Measurements from ENCODE around the gene SUMO3. TPM values are rescaled to one million over a fixed set of nuclear protein-coding genes. Genes with fewer than 3 reads are reported as not detected.

Gene SUMO3
- total and polyA plus RNA-seq, 3 donors from 2014 or later = 69.9 to 93.0 (median 87.9) TPM

DNA sequence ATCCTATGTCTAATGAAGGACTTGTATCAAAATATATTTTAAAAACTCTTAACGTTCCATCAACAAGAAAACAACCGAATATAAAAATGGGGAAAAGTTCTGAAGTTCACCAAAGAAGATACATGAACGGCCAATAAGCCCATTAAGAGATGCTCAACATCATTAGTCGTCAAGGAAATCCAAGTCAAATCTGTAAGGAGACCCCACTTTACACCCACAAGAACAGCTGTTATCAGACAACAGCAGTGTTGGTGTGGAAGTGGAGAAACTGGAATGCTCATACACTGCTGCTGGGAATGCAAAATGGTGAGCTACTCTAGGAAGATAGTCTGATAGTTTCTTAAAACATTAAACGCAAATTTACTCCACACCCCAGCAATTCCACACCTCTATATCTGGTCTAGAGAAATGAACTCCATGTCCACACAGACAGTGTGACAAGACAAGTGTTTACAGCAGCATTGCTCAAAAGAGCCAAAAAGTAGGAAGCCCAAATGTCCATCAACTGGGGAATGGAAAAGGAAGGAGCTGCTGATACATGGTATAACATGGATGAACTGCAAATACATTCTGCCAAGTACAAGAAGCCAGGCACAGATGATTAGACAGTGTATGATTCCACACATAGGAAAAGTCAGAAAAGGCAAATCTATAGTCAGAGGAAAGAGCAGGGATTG is 34.7 kb downstream of the SUMO3 start:
- 88 to 97% methylated on average over 5 of the region's 5 CpGs for WGBS, 2 donors
- Histone ChIP-seq H3K27ac (no peak overlapping the region), H3K9me3 (no peaks in the 10 kb centered on the region), H3K36me3 (ENCODE audit: low read depth, missing control alignments) (no peaks in the 10 kb centered on the region), H3K27me3 (no peaks in the 10 kb centered on the region), H3K4me1 (peaks cover 5% of the 10 kb centered on the region), H3K4me3 (no peak overlapping the region)
- intact Hi-C loops (cut with DNase I; ENCODE audit: low total_unique reads) = no loop called here
- TF ChIP-seq POLR2A (IDR thresholded peaks at IDR 0.05) (no peak), CTCF (IDR thresholded peaks at IDR 0.05) (no peak)
- no peak for DNase-seq

DNA sequence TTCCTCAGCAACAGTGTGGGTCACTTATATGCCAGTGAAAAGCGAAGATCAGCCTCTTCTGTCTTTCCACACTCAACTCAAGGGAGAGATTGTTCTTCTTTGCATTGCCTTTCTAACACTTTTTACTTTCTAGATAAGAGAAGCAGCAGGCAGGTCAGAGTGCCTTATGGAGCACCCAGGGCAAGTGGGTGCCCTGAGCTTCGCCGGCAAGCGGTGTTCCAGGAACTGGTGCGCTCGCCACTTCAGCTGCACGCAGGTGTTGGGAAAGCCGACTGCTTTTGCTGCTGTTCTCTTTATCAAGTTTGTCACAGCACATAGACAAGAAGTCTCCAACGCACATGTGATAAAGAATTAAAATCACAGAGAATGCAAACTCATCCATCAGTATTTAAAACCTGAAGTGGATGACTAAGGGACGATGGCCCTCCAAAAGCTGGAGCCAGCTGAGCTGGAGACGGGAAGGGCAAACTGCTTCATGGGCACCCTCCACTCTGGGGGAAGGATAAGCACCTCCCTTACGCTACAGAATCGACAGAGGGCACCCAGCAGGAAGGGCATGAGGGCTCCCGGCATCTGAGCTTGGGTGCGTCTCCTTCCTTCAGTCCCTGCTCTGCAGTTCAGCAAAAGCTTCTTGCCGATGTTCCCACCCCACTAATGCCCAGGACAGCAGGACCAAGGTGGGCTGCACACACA is 36.9 kb downstream of the SUMO3 start:
- intact Hi-C loops (cut with DNase I; ENCODE audit: low total_unique reads) = no loop called here
- H3K27me3 ChIP-seq = no peaks in the 10 kb centered on the region
- H3K4me3 ChIP-seq = no peak overlapping the region
- no peak for DNase-seq
- no peak overlapping the region for H3K27ac ChIP-seq
- TF ChIP-seq POLR2A (IDR thresholded peaks at IDR 0.05) (no peak), CTCF (IDR thresholded peaks at IDR 0.05) (no peak)
- 87 to 88% methylated on average over 13 to 16 of the region's 16 CpGs for WGBS, 2 donors
- no peaks in the 10 kb centered on the region for H3K9me3 ChIP-seq
- H3K4me1 ChIP-seq = peaks cover 5% of the 10 kb centered on the region
- H3K36me3 ChIP-seq (ENCODE audit: low read depth, missing control alignments) = no peaks in the 10 kb centered on the region

DNA sequence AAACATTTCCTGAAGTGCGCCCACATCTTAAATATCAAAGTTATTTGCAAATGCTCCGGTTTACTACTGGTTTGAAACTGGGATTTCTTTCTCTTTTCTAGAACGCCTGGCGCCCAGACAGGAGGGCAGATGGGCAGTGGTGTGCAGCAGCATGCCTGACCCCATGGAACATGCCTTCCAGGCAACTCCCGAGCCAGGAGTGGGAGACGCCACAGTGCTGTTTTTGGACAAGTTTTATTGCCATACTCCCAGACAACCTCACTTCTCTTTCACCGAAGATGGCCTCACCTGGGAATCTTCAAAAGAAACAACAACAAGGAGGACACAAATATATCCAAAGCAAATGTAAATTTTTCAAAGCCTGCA is 37.7 kb downstream of the SUMO3 start:
- no peaks in the 10 kb centered on the region for H3K9me3 ChIP-seq
- no peak overlapping the region for H3K4me3 ChIP-seq
- 72 to 76% methylated on average over 7 of the region's 7 CpGs for WGBS, 2 donors
- H3K27ac ChIP-seq = no peak overlapping the region
- H3K4me1 ChIP-seq = peaks cover 5% of the 10 kb centered on the region
- TF ChIP-seq CTCF (IDR thresholded peaks at IDR 0.05) (no peak), POLR2A (IDR thresholded peaks at IDR 0.05) (no peak)
- no peaks in the 10 kb centered on the region for H3K27me3 ChIP-seq
- H3K36me3 ChIP-seq (ENCODE audit: low read depth, missing control alignments) = no peaks in the 10 kb centered on the region
- intact Hi-C loops (cut with DNase I; ENCODE audit: low total_unique reads) = no loop called here
- DNase-seq = no peak

DNA sequence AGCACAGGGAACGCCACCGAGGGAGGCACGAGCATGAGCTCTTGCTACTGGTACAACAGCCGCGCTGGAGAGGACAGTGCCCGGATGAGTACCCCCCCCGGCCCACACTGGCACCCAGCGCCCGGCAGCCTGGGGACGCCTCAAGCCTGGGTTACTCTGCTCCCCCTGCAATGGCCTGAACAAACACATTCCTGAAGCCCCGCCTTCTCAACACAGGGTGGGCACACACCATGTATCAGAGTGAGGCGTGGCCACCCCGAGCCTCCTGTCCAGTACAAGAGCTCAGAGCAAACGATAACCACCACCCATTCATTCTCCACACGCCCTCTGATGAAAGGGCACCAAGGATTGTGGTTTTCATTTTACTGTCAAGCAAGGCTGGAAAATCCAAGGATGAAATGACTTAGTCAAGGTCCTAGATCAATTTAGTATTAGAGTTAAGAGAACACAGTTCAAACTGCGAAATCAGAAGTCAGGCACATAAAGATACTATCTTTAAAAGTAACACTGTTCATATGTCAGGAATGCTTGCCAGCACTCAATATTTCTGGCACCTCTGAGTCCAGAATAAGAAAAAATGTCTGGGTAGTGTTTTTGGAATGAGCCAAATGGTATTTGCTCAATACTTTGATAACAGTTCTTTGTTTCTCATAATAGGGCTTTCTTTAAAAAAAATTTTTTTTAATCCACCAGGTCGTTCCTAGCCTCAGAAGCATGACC is 38.3 kb downstream of the SUMO3 start:
- intact Hi-C loops (cut with DNase I; ENCODE audit: low total_unique reads) = no loop called here
- Histone ChIP-seq H3K4me3 (no peak overlapping the region), H3K27ac (no peak overlapping the region), H3K27me3 (no peaks in the 10 kb centered on the region), H3K9me3 (no peaks in the 10 kb centered on the region), H3K36me3 (ENCODE audit: low read depth, missing control alignments) (no peaks in the 10 kb centered on the region), H3K4me1 (peaks cover 5% of the 10 kb centered on the region)
- DNase-seq = no peak
- WGBS, 2 donors = 88% methylated on average over 16 to 17 of the region's 17 CpGs
- TF ChIP-seq POLR2A (IDR thresholded peaks at IDR 0.05) (no peak), CTCF (IDR thresholded peaks at IDR 0.05) (no peak)

Measured in testis (tissue), 3 donors.